Renal cortex interstitium (tissue), 11 donors: ENCODE data around the gene EIF3I. TPM values are rescaled to one million over a fixed set of nuclear protein-coding genes. Genes with fewer than 3 reads are reported as not detected.
"Not testable (repeated sequence)": the region's sequence is repeated elsewhere in the genome, so short reads cannot be mapped to it uniquely, and the experiment has no call there.

Experiments
- DNase-seq, 11 donors: peaks; one replicate each; pipeline ENCODE4 v3.0.0-alpha.2; 2013; ENCODE audit warnings: low read depth in 9 of 11, low spot score in 4 of 11; ENCODE audit errors: extremely low read depth in 1 of 11
- polyA plus RNA-seq, 3 donors: library from polyadenylated mRNA; unstranded; fragments of 120-200 nt; gene quantifications; one replicate each; pipeline ENCODE4 v1.2.1, GENCODE V29; 2013; ENCODE audit not compliant: insufficient read length in 3 of 3

Gene EIF3I
- polyA plus RNA-seq, 3 donors: 168 to 187 (median 181) TPM

DNA sequence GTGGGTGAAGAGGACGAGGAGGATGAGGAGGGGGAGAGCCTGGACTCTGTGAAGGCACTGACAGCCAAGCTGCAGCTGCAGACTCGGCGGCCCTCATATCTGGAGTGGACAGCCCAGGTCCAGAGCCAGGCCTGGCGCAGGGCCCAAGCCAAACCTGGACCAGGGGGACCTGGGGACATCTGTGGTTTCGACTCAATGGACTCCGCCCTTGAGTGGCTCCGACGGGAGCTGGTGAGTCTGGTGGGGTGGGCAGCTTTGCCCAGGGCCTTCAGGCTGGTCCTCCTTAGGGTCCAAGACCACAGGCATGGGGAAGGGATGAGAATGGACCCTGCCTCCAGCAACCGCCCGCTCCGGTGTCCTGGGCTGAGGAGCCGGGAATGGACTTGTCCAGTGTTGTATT is 25.2 kb downstream of the EIF3I start:
- no peak for DNase-seq

DNA sequence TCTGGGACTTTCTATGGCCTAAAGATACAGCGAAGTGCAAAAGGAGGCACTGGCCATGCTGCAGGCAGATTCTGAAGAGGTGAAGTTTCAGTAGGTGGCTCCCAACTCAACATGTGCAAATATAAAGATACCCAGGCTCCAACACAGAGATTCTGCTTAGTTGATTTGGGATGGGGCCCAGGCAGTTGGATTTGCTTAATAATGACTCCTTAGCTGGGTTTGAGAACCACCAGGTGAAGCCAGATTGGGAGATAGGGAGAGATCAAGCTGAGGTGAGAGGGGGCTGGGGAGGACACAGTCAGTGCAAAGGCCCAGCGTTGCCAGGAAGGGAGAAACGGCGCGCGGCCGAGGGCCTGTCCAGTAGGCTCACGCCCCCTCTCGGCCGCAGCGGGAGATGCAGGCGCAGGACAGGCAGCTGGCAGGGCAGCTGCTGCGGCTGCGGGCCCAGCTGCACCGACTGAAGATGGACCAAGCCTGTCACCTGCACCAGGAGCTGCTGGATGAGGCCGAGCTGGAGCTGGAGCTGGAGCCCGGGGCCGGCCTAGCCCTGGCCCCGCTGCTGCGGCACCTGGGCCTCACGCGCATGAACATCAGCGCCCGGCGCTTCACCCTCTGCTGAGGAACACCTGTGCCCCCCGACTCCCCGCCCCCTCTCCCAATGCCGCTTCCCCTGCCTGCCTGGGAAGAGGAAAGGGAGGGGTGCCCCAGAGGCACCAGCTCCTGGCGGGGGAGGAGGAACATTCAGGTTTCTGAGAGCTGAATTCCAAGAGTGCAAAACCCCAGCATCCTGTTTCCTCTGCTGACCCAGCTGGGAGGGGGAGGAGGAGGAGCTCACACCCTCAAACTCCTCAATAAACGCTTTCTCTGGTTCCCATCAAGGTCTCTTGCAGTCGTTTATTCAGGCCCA is 26.0 kb downstream of the EIF3I start:
- peak in 4 of 11 donors; percentile 57 to 70 (median 65) for DNase-seq

DNA sequence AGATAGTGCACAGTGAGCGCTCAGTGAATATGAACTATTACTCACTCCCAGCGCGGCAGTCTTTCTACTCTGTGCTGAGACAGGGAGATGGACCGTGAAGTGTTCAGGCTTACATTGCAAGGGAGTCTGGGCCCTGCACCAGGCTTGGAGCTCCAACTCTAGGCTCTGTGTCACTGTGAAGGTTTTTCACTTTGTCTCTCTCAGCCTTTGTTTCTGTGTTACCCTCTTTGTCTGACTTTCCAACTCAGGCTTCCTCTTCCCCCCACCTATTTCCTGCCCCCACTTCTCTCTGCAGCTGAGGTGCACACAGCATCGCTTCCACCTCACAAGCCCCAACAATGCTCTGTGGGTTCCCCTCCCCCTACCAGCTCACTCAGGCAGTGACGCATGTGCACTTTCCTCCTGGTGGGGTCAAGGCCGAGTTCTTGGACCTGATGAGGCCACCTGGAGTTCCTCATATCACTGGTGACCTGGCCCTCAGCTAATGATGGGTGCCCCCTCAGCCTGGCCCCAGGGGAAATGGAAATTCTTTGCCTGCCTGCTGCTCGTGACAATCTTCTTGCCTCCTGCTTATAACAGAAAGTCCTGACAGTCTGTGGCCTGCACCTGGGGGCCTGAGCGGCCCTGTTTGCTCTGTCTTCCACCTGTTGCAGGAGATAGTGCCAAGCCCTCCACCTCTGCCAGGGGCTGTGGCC is 27.8 kb downstream of the EIF3I start:
- peak in 2 of 11 donors; percentile 31 to 56 for DNase-seq

DNA sequence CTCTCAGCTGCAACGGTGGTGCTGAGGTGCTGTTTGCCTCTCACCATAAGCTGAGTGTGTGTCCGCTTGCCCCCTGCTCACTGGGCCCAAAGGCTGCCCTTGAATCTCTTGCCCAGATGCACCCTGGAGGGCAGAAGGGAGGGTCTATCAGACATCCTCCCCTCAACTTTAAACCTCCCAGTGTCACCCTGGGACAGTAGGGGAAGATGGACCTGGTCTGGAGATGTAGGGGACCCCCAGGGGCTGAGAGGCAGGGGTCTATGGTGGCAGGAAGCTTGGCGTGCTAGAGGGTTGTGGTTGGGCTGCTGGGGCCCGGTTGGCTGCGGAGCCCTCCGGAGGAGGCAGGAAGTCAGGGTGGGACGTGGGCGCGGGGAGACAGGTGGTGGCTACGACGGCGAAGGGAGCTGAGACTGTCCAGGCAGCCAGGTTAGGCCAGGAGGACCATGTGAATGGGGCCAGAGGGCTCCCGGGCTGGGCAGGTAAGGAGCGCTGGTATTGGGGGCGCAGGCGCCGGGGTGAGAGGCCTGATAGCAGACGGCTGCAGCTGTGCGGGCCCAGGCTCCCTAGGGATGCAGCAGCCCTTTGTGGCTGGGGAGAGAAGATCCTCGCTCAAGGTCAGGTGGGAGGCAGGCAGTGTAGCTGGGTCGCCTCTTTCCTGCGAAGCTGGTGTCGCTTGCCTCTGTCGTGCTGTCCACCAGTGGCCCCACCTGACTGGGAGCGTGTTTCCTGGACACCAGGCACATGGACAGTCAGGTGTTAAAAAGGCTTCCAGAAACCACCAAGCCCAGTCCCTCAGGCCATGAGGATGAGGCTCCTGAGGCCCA is 28.9 kb downstream of the EIF3I start, which contains the start of gene LCK:
Gene LCK, plus strand, starts transcription at position 373 of the 824 bp plus-strand sequence. CDS start 23,065 bp downstream, outside the sequence.
- DNase-seq: no peak

DNA sequence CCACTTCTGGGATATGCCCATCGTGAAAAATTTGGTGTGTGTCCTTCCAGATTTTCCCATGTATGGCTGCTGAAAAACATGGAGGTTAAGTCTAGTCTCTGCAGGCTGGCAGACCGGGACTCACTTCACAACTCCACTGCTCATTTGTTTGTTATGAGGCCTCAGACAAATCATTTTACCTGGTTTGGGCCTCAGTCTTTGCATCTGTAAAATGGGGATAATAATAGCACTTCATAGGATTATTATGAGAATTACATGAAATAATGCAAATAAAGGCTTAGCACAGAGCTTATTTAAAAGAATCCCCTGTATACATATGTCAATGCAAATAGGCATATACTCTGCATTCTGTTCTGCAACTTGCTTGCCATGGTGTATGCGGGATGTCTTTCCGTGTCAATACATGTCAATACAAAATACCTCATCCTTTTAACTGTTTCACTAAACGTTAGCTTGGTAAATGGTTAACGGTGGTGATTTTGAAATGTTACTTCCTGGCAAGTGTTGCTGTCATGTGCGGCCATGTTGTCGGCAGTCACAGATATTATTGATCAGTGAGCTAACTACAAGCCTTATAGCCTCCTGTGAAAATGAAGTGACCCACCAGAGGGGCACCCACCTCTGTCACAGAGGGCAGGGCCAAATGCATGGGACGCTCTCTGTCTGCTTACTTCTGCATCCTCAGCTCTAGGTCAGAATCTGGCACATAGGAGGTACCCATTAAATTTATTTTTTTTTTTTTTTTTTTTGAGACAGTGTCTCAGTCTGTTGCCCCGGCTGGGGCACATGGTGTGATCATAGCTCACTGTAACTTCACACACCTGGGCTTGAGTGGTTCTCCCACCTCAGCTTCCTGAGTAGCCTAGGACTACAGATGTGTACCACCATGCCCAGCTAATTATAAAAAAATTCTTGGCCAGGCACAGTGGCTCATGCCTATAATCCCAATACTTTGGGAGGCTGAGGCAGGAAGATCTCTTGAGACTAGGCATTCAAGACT is 33.2 kb downstream of the EIF3I start:
- DNase-seq: no peak

DNA sequence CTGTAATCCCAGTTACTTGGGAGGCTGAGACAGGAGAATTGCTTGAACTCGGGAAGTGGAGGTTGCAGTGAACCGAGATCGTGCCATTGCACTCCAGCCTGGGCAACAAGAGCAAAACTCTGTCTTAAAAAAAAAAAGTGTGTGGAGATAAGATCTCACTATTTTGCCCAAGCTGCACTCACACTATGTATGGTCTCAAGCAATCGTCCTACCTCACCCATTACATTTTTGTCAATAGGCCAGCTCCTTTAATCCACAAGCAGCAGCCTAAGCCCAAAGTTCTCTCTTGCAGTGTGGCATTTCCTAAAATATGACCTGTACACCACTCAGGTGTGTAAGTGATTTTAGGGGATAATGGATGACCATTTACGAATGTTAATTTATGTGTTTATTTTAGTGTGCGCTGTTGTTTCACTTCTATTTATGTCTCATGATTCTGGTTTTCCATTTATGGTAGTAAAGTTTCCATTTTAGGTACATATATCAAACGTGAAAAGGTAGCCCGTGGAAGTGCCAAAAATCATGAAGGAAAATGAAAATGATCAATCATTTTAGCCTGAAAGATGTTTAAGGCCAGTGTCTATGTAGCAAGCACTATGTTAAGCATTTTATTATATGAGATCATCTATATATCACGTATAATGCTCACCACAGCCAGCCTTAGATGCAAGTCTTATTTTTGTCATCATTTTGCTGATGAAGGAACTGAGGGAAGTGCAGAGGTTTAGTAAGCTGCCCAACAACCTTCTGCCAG is 34.4 kb downstream of the EIF3I start:
- DNase-seq: no peak

DNA sequence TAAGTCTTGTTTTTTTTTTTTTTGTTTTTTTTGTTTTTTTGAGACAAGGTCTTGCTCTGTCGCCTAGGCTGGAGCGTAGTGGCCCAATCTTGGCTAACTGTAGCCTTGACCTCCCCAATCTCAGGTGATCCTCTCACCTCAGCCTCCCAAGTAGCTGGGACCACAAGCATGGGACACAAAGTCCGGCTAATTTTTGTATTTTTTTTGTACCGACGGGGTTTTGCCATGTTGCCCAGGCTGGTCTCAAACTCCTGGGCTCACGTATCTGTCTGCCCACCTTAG is 35.0 kb downstream of the EIF3I start:
- no peak for DNase-seq

DNA sequence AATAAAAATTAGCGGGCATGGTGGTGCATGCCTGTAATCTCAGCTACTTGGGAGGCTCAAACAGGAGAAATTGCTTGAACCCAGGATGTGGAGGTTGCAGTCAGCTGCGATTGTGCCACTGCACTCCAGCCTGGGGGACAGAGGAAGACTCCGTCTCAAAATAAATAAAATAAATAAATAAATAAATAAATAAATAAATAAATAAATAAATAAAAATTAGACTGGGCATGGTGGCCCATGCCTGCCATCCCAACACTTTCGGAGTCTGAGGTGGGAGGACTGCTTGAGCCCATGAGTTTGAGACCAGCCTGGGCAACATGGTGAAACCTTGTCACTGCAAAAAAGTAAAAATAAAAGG is 41.0 kb downstream of the EIF3I start:
- DNase-seq: not testable (repeated sequence)

DNA sequence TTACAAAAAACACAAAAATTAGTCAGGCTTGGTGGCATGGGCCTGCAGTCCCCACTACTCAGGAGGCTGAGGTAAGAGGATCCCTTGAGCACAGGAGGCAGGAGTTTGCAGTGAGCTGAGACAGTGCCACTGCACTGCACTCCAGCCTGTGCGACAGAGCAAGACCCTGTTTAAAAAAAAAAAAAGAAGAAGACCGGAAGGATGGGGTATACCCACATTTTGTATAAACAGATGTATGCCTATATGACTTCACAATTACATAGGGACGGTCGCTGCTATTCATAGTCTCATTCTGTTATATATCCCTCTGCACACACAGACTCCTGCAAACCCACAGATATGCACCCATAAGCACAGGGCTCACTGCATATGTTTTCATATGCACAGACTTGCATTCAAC is 41.5 kb downstream of the EIF3I start:
- DNase-seq: no peak

DNA sequence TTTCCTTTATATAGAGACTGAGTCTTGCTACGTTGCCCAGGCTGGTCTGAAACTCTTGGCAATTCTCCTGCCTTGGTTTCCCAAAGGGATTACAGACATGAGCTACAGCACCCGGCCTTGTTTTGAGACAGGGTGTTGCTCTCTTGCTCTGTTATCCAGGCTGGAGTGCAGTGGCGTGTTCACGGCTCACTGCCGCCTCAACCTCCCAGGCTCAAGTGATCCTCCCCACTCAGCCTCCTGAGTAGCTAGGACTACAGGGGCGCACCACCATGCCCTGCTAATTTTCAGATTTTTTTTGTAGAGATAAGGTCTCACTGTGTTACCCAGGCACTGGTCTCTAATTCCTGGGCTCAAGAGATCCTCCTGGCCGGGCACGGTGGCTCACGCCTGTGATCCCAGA is 43.6 kb downstream of the EIF3I start:
- DNase-seq: no peak

DNA sequence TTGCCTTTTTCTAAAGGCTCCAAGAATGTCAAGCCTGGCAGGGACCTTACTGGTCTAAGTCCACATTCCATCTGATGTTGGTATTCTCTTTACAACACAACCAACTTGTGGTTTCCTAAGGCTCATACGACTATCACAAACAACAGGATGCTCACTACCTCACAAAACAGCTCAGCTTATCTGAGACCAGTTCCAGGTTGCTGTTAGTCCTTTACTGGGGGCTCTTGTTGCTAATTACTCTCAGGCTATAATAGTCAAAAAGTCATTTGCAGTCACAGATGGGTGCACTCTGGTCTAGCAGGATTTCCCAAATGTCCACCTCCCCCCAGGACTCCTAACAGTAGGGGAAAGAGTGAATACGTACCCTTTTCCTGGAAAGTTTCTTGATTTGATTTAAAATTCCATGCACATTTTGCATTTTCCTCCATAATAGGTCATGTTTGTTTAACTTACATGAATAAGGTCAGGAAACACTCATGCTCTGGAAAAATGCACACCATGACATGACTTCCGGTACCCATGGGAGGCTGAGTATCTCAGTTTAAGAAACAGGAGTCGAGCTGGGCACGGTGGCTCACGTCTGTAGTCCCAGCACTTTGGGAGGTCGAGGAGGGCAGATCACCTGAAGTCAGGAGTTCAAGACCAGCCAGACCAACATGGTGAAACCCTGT is 44.8 kb downstream of the EIF3I start:
- DNase-seq: no peak

DNA sequence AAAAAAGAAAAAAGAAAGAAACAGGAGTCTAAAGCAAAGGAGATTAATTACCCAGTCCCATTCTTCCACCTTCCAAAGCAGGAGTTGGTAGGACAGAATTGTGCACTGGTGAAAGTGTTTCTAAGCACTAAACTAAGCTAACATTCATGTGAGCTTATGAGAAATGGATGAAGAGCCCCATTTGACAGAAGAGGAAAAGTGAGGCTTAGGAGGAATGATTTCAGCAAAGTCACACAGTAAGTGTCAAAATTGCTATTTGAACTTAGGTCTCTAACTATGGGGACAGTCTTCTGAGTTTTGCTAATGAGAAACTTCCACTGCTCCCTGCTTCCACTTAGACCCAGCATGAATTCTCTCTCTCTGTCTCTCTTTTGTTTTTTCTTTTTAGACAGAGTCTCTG is 47.5 kb downstream of the EIF3I start:
- DNase-seq: no peak

DNA sequence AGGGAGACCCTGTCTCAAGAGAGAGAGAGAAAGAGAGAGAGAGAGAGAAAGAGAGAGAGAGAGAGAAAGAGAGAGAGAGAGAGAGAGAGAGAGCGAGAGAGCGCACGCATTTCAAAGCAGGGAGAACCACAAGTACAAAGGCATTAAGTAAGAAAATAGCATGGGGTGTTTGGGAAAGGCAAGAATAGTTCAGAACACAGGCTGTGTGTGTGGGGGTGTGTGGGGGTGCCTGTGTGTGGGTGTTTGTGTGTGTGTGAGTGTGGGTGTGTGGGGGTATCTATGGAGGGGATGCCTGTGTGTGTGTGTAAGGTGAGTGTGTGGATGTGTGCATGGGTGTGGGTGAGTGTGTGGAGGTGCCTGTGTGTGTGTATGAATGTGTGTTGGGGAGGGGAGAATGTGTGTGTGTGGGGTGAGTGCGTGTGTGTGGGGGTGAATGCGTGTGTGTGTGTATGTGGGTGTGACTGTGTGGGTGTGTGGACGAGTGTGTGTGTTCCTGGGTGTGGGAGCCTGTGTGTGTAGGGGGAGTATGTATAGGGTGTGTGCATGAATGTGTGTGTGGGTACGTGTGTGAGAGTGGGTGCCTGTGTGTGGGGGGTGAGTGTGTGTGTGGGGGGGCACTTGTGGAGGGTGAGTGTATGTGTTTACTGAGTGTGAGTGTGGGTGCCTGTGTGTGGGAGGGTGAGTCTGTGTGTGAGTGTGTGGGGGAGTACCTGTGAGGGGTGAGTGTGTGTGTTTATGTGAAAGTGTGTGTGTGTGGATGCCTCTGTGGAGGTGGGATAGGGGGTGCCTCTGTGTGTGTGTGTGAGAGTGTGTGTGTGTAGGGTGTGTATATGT is 50.6 kb downstream of the EIF3I start:
- DNase-seq: no peak

DNA sequence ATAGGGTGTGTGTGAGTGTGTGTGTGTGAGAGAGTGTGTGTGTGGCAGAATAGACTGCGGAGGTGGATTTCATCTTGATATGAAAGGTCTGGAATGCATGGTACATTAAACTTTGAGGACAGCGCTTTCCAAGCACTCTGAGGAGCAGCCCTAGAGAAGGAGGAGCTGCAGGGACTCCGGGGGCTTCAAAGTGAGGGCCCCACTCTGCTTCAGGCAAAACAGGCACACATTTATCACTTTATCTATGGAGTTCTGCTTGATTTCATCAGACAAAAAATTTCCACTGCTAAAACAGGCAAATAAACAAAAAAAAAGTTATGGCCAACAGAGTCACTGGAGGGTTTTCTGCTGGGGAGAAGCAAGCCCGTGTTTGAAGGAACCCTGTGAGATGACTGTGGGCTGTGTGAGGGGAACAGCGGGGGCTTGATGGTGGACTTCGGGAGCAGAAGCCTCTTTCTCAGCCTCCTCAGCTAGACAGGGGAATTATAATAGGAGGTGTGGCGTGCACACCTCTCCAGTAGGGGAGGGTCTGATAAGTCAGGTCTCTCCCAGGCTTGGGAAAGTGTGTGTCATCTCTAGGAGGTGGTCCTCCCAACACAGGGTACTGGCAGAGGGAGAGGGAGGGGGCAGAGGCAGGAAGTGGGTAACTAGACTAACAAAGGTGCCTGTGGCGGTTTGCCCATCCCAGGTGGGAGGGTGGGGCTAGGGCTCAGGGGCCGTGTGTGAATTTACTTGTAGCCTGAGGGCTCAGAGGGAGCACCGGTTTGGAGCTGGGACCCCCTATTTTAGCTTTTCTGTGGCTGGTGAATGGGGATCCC is 51.4 kb downstream of the EIF3I start:
- no peak for DNase-seq

DNA sequence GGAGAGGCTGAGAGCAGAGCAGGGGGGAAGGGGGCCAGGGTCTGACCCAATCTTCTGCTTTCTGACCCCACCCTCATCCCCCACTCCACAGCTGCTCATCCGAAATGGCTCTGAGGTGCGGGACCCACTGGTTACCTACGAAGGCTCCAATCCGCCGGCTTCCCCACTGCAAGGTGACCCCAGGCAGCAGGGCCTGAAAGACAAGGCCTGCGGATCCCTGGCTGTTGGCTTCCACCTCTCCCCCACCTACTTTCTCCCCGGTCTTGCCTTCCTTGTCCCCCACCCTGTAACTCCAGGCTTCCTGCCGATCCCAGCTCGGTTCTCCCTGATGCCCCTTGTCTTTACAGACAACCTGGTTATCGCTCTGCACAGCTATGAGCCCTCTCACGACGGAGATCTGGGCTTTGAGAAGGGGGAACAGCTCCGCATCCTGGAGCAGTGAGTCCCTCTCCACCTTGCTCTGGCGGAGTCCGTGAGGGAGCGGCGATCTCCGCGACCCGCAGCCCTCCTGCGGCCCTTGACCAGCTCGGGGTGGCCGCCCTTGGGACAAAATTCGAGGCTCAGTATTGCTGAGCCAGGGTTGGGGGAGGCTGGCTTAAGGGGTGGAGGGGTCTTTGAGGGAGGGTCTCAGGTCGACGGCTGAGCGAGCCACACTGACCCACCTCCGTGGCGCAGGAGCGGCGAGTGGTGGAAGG is 52.6 kb downstream of the EIF3I start:
- DNase-seq: no peak
